GM19467 (cell line): Measurements from ENCODE around the gene ALDH1A1.

Source experiments
- ATAC-seq: cut with Tn5 transposase; IDR thresholded peaks from one replicate; pipeline ENCODE4 v1.9.1; 2021; ENCODE audit warnings: mild to moderate bottlenecking, moderate library complexity; ENCODE audit not compliant: unreplicated experiment

Gene ALDH1A1

DNA sequence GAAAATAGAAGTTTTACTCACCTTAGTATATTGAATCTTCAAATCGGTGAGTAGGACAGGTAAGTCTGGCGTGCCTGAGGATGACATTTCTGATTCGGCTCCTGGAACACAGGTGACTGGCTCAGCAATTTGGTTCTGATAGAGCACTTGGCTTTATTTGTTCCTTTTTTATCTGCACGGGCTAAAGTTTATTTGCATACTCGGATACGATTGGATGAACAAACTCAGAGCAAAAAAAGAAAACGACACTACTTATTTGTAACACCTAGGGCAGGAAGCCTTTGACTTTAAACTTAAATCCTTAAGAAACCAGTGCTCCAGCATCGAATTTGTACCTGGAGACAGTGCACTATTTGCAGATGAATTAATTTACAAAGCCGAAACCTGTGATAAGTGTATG is at the start of gene ALDH1A1:
TSS of gene ALDH1A1 (minus strand) at position 140 of the 400 bp plus-strand sequence. CDS start at position 87, 53 bp downstream.
- no peak for ATAC-seq

DNA sequence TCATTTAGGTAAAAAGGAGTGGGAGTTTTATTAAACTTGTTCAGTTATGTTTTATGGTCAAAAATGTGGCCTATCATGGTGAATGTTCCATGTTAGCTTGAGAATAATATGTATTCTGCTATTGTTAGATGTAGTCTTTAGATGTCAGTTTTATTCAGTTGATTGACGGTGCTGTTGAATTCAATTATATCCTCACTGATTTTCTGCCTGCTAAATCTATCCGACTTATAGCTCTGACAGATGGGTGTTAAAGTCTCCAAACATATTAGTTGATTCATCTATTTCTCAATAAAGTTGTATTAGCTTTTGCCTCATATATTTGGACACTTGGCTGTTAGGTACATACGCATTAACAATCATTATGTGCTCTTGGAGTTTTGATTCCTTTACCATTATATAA is 49.0 kb upstream of the ALDH1A1 start:
- no peak for ATAC-seq

DNA sequence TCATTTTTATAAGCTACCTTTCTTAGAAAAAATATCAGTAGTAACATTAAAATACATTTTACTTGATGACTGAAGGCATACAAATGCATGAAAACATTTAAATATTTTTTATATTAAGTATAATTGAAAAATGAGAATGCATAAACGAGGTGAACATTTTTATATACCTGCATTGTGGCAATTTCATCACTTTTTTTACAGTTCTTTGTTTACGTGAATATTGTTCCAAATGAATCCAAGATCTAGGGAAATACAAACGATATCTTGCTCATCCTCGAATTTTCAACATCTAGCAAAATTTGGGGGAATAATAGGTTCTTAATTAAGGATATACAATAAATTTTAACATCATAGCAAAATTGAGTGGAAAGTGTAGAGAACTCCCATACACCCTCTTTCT is 45.5 kb upstream of the ALDH1A1 start:
- no peak for ATAC-seq

DNA sequence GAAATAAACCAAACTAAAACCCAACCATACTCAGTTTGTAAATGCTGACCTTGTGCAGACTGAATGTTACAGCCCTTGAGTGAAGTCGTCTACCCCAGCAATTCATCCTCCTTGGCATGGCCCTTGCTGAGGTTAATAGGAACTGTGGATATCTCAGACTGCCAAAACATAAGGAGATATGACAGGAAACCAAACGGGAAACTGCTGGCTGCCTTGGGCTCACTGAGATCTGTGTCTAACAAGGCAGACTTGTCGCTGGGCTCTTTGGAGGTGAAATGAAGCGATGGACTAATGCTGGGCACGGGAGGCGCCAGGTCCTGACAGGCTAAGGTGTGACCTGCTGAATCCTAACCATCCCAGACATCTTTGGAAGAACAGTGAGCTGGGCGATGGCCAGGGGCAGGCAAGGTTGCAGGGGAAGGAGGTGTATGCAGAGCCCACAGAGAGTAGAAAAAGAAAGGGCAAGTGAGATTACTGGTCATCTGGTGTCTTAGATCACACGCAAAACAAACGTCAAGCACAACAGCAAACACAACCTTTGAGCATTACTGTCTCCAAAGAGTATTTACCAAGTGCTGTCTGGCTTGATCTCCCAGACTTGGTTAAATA is 44.6 kb upstream of the ALDH1A1 start:
- ATAC-seq = no peak

DNA sequence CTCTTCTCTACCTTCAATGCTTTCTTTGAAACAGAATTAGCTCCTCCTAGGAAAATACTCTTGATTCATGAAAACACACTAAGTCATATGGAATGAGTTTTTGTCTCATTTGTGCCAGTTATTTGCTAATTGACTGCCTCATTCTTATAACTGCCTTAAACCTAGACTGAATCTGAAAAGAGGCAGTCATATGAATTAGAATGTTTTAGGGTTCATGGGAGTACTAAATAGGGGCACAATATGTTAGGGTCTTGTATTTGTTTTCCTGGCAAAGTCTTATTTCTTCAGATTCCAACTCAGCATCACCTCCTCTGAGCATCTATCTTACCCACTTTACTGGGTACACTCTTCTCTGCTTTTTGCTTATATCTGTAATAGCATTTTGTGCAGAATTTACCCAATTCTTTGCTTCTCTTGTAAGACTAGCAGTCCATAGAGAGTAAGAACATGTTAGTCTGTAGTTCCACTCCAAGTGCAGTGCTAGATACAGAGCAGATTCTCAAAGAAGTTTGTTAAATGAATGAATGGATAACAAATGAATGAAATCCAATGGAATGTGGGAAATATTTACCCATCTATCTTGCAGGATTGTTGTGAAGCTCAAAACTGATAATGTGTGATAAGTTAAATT is 43.9 kb upstream of the ALDH1A1 start:
- ATAC-seq = no peak

DNA sequence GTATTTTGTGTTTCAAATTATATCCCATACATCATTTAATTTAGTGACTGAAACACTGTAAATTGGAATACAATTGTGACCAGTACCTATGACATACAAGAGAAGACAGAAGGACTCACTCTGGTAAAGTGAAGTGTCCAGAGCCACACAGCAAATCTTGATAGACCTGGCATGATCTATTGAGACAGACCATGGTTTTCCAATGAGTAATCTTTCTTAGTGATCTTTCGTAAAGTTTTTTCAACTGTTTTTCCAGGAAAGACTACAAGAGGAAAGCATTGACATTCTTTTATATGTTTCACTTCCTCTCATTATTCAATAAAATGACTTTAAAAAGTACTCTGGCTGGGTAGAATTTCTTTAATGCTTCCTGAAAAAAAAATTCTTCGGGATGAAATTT is 43.3 kb upstream of the ALDH1A1 start:
- no peak for ATAC-seq

DNA sequence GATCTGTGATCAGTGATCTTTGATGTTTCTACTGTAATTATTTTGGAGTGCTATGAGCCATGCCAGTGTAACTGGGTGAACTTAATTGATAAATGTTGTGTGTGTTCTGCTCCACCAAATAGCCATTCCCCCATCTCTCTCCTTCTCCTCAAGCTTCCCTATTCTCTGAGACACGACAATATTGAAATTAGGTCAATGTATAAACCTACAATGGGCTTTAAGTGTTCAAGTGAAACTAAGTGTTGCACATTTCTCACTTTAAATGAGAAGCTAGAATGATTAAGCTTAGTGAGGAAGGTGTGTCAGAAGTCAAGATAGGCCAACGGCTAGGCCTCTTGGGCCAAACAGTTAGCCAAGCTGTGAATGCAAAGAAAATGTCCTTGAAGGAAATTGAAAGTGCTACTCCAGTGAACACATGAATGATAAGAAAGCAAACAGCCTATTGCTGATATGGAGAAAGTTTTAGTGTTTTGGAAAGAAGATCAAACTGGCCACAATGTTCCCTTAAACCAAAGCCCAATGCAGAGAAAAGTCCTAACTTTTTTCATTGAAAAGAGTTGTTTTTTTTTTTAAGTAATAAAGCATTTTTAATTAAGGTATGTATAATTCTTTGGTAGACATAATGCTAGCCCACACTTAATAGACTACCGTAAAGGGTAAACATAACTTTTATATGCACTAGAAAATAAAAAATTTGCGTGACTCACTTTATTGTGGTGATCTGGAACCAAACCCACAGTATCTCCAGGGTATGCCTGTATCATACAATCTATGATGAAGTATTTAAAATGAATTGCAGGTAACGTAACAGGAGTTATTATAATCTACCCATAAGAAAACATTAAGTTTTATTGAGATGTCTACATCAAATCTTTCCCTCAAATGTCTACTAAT is 42.5 kb upstream of the ALDH1A1 start:
- ATAC-seq = no peak

DNA sequence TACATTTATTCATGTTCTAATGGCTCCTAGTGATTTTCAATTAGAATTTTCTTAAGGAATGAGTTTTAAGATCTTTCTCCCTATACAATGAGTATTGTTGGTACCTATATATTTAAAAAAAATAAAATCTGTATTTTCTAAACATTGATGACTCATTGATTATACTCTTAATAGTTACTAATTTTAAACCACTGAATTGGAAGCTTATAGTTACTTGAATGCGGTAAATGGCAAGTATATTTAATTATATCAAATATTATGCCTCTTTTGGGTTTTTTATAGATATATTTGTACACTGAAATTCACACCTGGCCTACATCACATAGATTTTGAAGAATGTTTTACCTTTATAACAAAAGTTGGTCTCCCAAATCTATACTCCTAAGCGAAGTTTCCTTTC is 38.9 kb upstream of the ALDH1A1 start:
- no peak for ATAC-seq

DNA sequence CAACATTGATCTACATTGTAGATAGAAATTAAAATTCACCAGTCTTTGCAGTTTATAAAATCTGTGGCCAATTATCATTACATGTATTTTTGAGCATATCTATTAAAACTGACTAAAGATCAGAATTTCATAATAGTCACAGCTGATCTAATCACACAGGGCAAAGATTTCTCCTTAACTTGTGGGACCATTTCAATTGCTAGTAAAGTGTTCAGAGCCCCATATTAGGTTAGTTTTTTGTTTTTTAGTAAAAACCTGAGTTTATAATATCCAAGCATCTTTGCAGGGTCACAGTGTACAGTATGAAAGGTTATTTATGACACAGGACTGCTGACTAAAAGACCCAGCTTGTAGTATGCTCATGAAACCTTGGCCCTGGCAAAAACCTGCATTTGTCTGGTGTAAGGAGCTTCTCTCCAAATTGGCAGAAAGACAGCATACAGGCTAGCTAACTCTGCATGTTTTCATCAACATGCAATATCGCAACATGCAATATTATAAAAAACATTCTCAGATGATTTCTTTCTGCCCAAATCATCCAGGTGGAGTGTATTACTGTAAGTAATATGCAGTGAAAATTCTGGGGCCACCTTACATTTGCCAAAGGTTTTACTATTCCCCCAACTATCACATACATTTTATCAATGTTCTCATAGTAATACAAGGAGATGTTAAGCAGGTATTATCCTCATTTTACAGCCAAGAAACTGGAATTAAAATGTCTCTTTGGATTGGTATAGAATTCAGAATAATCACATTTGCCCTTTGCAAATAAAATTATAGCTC is 37.7 kb upstream of the ALDH1A1 start:
- ATAC-seq = no peak

DNA sequence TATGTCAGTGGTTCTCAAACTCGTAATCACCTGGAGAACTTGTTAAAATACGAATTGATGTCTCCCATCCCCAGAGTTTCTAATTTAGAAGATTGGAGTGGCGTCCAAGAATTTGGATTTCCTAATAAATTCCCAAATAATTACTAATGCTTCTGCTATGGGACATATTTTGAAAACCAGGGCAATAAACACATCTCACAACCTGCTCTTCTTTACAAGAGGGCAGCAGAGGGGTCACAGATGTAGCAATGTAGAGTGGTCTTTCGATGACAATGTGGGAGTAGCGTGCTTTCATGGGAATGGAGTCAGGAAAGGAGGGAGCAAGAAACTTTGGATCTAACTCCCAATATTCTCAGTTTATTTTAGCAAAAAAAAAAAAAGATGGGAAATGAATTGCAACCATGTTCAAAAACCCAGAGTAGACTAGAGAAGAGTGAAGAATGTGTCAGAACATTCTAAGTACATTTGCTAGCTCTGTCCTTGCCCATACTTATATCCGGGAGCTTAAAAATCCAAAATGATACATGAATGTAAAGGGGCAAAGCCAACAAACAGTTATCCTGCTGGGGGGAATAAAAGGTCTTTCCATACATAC is 33.8 kb upstream of the ALDH1A1 start:
- ATAC-seq = no peak

DNA sequence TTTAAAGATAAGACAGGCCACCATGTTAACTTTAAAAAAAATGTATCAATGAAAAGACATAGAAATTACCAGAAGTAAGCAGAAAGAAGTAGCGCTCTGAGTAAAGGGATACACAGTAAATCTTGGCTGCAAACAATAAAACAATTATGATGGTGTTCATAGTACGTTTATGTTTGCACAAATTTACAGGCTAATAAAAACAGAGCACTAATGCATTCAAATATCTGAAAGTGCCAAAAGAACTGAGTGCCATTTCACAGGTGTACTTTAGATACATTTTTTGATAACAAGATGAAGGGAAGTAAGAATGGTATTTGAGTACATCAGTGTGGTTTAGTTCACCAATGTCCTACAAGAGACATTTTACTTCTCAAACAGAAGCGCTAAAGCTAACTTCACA is 32.9 kb upstream of the ALDH1A1 start:
- ATAC-seq = no peak

DNA sequence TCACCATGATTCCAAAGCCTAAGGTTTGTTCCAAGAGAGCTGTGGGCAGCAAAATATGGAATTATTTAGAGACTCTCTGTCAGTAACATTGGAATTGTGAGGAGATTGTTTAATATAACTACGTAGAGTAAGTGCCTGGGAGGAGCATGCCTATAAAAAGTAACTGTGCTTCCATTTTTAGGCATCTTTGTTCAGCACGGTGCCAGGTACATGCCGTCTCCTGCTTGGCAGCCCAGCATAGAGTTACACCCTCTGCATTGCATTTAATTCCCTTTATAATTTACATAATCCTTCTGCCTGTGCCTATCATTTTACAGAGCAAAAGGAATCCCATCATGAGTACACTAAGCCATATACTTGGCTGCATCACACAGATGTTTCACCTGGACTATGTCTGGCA is 32.1 kb upstream of the ALDH1A1 start:
- no peak for ATAC-seq

DNA sequence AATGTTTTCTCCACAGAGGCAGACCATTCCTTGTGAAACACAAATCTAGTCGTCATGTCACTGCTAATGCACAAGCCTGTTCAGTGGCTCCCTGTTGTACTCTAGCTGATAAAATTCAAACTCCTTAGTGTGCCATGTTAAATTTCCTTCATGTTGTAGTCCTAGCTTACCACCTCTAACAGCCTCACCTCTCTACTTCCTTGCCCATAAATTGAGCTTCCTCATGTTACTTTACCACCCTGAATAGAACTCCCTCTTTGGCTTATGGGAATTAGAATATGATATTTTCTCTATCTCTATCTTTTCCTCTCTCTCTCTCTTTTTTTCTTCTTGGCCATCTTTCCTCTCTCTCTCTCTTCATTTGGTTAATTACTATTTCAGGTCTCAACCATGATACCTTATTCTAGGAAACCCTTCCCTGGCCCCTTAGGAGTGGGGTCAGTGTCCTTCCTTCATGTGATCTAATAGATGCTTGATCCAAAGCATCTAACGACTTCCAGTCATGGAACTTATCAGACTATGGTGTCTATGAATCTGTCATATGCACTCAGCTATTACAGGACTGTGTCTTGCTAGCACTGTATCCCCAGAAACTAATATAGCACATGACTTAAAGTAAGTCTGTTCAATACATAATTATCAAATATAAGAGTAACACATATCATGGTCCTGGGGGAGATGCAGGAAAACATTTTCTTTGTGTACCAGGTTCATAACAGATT is 31.5 kb upstream of the ALDH1A1 start:
- ATAC-seq = no peak

DNA sequence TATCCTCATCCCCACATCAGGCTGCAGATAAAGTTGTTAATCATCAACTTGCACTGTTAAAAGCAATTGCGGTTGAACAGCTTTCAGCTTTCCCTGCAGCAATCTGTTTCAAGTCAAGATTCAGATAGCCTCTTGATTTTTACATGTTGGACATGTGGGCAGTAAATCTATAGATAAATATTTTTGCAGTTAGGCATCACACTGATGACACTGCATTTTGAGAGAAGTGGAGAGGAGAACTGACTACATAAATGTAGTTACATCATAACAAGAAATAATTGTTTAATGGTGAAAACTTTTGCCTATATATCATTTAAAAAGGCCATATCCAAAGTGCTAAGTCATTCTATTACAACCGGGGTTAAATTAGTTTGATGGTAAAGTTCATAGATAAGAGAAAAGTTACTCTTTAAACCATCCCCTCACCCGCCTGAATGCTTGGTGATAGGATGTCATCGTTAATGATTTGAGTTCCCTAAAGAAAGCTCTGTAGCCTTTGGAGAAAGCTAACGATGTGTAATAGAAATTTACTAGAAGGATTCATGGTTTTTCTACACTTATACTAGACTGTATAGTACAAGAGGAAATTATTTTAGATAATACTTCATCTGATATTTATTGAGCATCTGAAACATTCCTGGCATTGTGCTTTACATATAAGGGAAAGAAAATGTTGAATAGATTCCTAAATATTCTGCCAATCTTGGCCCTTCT is 30.8 kb upstream of the ALDH1A1 start:
- ATAC-seq = no peak

DNA sequence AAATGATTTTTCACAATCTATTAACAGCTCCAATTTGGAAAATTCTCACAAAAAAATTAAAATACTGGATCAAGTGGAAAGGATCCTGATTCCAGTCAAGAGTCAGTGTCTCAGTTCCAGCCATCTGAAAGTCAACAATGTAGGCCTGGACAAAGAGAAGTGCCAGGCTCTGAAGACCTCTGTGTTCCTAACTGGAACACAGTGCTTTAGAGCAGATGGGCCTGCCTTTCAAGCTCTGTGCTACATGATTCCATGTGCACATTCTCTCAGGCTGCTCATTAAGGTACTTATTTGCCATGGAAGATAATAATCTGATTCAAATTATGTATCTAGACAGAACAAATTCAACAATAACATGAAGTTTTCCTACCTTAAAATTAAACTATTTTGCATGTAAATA is 30.2 kb upstream of the ALDH1A1 start:
- ATAC-seq = no peak

DNA sequence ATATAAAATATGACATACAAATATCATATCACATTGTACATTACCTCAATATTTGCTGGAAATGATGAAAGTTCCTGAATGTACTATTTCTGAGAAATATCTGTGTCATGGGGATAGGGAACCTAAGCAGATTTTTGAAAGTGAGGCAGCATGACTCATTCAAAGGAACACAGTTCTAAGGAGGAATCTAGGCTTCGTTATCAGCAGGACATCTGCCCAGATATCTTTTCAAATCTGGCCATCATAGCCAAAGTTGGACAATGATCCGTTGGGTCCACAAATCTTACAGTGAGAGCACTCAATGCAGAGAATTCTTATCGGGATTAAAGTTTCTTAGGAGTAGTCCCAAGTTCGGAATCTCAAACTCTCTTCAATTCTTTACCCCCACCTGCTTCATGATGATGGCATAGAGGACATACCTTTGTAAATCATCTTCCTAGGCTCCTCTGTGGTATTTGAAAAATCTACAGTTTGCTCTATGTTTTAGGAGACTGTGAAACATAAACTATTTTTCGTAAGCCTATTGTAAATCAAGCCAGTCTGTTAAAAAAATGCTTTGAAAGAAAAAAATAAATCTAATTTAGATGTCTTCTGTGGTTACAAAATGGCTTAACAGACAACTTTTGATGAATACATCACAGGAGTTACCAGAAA is 29.4 kb upstream of the ALDH1A1 start:
- ATAC-seq = no peak

DNA sequence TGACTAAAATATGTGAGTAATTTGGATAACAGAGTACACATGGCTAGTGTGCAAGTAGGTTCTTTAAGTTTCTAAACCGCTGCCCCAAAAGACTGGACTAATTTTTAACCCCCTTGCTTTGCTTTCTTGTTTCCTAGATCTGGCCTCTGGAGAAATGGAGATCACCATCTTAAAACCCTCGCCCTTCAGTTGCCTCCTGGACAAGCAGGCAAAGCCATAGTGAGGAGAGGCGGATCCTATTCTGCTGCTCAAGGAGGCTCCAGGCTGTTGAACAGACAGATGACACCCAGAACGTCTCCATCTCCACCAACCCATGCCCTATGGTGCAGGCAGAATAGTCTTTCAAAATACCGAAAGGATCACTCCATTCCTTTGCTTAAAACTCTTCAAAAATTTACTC is 28.6 kb upstream of the ALDH1A1 start:
- ATAC-seq = no peak

DNA sequence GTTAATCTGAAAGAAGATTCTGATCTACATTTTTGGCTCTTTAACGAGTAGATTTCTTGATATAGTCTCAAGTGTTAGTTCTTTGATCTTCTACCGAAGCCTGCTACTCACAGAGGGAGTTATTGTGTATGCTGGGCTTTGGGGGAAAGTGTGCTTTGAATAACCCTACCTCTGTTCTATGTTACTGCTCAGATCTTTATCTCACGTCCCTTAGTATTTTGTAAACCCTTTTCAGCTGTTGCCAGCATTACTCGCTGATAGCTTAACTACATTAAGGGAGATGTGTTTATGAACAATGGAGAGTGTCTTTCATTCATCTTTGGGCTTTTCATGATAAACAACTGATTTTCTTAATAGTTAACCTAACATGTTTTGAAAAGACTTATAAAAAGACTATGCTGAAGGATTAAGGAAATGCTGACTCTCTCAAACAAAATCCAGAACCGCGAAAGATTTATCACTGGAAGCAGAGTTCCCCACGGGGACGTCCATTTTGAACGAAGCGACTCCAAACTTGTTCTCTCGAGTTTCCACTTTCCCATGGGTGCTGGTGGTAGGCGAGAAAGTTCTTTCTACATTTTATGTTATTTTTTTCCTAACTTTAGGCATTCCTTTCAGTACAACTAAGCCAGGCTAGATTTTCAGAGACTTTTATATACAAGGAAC is 27.9 kb upstream of the ALDH1A1 start:
- ATAC-seq = no peak

DNA sequence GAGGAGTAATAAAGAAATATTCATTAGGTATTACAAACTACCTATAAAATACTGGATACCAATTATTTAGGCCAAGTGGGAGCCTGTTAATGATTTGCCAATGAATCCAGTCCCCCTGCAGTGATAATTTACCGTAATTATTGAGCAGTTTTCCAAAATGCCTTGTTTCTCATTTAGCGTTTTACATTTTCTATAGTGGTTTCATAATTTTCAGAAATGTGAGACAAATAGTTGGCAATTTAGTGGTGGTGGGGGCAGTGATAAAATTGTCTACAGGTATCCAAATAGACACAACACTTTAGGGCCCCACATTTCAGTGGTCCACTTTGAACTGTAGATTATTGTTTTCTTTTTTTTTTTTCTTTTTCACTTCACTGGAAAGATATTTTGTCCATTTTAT is 27.3 kb upstream of the ALDH1A1 start:
- no peak for ATAC-seq
